ENCODE measurements around the gene UGT3A2.

Gene UGT3A2

DNA sequence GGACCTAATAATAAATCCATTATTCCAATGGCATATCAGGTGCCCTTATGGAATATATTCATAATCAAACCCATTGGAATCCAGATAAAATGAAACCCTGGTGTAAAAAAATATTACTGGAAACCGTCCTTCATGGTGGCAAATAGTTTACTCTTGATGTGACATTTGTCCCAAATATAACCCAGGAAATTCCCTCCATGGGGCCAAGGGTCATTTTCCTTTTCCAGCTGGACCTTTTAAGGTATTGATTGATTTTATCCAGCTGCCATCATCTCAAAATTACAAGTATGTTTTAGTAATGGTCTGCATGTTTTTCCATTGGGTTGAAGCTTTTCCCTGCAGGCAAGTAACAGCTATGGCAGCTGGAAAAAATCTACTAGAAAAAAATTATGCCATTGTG lies 67.1 kb downstream of the UGT3A2 start:
- no peaks in the 10 kb centered on the region for H3K4me1 ChIP-seq
- H3K9me3 ChIP-seq (ENCODE audit: control insufficient read depth, low read length) = no peaks in the 10 kb centered on the region
- TF ChIP-seq, protein P1, sequence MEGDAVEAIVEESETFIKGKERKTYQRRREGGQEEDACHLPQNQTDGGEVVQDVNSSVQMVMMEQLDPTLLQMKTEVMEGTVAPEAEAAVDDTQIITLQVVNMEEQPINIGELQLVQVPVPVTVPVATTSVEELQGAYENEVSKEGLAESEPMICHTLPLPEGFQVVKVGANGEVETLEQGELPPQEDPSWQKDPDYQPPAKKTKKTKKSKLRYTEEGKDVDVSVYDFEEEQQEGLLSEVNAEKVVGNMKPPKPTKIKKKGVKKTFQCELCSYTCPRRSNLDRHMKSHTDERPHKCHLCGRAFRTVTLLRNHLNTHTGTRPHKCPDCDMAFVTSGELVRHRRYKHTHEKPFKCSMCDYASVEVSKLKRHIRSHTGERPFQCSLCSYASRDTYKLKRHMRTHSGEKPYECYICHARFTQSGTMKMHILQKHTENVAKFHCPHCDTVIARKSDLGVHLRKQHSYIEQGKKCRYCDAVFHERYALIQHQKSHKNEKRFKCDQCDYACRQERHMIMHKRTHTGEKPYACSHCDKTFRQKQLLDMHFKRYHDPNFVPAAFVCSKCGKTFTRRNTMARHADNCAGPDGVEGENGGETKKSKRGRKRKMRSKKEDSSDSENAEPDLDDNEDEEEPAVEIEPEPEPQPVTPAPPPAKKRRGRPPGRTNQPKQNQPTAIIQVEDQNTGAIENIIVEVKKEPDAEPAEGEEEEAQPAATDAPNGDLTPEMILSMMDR (IDR thresholded peaks at IDR 0.05) = no peak
- no peak overlapping the region for H3K27ac ChIP-seq
- H3K36me3 ChIP-seq (ENCODE audit: control insufficient read depth, insufficient read depth, low read length) = no peaks in the 10 kb centered on the region
- no peaks in the 10 kb centered on the region for H3K79me2 ChIP-seq
- no peak overlapping the region for H3K4me2 ChIP-seq (ENCODE audit: low read length)
- H3K27me3 ChIP-seq (ENCODE audit: control insufficient read depth, insufficient read depth, low read length) = no peaks in the 10 kb centered on the region
- no peak overlapping the region for H3K4me3 ChIP-seq (ENCODE audit: low read depth, low read length)
- H2AFZ ChIP-seq = no peak overlapping the region
- no peak overlapping the region for H3K9ac ChIP-seq

DNA sequence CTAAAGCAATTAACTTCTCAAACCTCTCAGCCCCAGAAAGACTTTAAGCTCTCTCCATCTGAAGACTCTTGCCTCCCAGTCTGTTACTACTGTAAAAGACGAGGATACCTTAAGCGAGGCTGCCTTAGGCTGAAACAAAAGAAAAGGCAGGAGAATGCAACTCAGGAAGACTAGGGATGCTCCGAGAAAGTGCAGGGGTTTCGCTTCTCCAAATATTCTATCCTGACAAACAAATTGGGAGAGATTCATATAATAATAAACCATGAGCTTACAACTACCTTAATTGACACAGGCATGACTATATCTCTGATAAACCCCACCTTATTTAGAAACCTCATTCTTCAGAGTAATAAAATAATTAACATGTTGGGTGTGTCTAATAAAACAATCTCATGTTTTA lies 70.6 kb downstream of the UGT3A2 start:
- Histone ChIP-seq H3K4me2 (ENCODE audit: low read length) (no peak overlapping the region), H3K4me3 (ENCODE audit: low read depth, low read length) (no peak overlapping the region), H2AFZ (no peak overlapping the region), H3K9me3 (ENCODE audit: control insufficient read depth, low read length) (no peaks in the 10 kb centered on the region), H3K79me2 (no peaks in the 10 kb centered on the region), H3K36me3 (ENCODE audit: control insufficient read depth, insufficient read depth, low read length) (no peaks in the 10 kb centered on the region), H3K4me1 (no peaks in the 10 kb centered on the region), H3K27ac (no peak overlapping the region), H3K27me3 (ENCODE audit: control insufficient read depth, insufficient read depth, low read length) (no peaks in the 10 kb centered on the region), H3K9ac (no peak overlapping the region)
- TF ChIP-seq, protein P1 (IDR thresholded peaks at IDR 0.05) = no peak

DNA sequence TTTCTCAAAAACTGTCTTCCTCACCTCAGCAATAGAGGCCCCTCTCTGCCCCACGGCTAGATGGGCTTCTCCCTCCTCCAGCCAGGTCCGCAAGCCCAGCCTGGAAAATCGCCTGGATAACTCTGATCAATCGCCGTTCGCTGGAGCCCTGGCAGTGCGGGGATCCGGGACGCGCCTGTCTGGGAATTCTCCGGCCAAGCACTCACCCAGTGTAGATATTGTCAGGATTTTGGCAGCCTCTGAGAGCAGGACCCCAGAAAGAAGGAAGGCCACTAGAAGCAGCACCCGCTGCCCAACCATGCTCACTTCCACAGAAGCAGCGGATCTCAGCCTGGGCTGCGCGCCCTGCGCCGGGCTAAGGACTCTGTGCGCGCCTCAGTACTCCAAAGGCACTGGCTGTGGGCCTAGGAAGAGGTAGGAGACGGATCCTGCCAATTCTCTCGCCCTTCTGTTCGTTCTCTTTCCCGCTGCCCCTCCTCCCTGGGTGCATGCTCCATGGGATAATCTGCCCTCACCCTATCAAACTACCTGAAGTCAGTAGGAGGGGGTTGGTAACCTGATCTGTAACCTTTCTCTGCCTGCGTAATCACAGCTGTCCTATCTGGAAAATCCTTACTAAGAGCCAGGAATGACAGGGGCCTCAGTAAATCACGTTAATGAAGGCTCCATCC lies 75.6 kb downstream of the UGT3A2 start, which contains the start of gene UGT3A1:
UGT3A1 (minus strand) TSS at position 450 of the 671 bp plus-strand sequence; CDS start at position 300, 150 bp downstream.
- H3K4me2 ChIP-seq (ENCODE audit: low read length) = no peak within 1 kb of the TSS
- H3K9ac ChIP-seq = no peak within 1 kb of the TSS
- H3K4me3 ChIP-seq (ENCODE audit: low read depth, low read length) = no peak within 1 kb of the TSS
- TF ChIP-seq, protein P1 (IDR thresholded peaks at IDR 0.05) = no peak
- H3K27me3 ChIP-seq (ENCODE audit: control insufficient read depth, insufficient read depth, low read length) = no peaks in the 10 kb centered on the region
- no peak within 1 kb of the TSS for H3K27ac ChIP-seq
- H2AFZ ChIP-seq = no peak within 1 kb of the TSS
- no peaks in the 10 kb centered on the region for H3K36me3 ChIP-seq (ENCODE audit: control insufficient read depth, insufficient read depth, low read length)
- H3K4me1 ChIP-seq = no peaks in the 10 kb centered on the region
- H3K9me3 ChIP-seq (ENCODE audit: control insufficient read depth, low read length) = no peaks in the 10 kb centered on the region
- no peaks in the 10 kb centered on the region for H3K79me2 ChIP-seq

DNA sequence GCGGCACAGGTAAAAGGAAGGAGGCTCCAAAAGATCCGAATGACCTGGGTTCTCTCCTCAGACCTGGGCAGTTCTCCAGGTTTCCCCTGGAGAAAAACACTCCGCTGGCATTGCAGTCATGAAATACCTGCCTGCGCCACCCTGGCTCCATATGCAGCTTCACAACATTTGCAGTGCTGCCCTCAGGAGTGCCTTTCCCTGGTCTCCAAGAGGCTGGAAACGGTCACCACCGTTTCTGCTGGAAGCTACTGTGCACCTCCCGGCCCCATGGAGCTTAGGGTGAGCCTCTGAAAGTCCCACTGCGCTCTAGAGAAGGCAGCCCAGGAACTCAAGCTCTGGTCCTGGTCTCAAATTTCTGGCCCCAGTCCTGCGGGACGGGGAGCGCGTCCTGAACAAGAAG lies 76.2 kb downstream of the UGT3A2 start:
- Histone ChIP-seq H2AFZ (no peak overlapping the region), H3K9me3 (ENCODE audit: control insufficient read depth, low read length) (no peaks in the 10 kb centered on the region), H3K4me2 (ENCODE audit: low read length) (no peak overlapping the region), H3K27ac (no peak overlapping the region), H3K27me3 (ENCODE audit: control insufficient read depth, insufficient read depth, low read length) (no peaks in the 10 kb centered on the region), H3K4me1 (no peaks in the 10 kb centered on the region), H3K36me3 (ENCODE audit: control insufficient read depth, insufficient read depth, low read length) (no peaks in the 10 kb centered on the region), H3K79me2 (no peaks in the 10 kb centered on the region), H3K4me3 (ENCODE audit: low read depth, low read length) (no peak overlapping the region), H3K9ac (no peak overlapping the region)
- TF ChIP-seq, protein P1 (IDR thresholded peaks at IDR 0.05) = no peak

DNA sequence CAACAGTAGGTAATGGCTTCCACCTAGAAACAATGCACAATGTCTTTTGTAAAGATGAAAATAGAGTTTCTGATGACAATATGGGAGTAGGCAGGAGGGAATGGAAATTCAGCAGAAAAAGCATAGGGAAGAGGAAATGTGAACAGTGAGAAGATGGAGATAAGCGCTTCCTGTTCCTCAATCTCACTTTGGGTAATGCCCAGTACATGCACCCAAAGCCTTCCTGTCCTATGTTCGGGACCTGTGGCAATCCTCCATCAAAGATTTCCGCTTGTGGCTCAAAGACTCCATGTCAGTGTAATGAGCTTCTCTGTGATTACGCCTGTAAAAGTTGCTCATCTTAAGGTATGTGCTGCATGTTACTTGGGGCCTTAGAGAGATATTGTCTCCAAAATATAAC lies 78.2 kb downstream of the UGT3A2 start:
- Histone ChIP-seq H3K79me2 (no peaks in the 10 kb centered on the region), H3K4me3 (ENCODE audit: low read depth, low read length) (no peak overlapping the region), H3K4me1 (no peaks in the 10 kb centered on the region), H3K27me3 (ENCODE audit: control insufficient read depth, insufficient read depth, low read length) (no peaks in the 10 kb centered on the region), H3K27ac (no peak overlapping the region), H3K36me3 (ENCODE audit: control insufficient read depth, insufficient read depth, low read length) (no peaks in the 10 kb centered on the region), H2AFZ (no peak overlapping the region), H3K4me2 (ENCODE audit: low read length) (no peak overlapping the region), H3K9ac (no peak overlapping the region), H3K9me3 (ENCODE audit: control insufficient read depth, low read length) (no peaks in the 10 kb centered on the region)
- TF ChIP-seq, protein P1 (IDR thresholded peaks at IDR 0.05) = no peak

Data from parathyroid adenoma (tissue), 2 donors.